ENCODE measurements around the gene CLCN6.

DNA sequence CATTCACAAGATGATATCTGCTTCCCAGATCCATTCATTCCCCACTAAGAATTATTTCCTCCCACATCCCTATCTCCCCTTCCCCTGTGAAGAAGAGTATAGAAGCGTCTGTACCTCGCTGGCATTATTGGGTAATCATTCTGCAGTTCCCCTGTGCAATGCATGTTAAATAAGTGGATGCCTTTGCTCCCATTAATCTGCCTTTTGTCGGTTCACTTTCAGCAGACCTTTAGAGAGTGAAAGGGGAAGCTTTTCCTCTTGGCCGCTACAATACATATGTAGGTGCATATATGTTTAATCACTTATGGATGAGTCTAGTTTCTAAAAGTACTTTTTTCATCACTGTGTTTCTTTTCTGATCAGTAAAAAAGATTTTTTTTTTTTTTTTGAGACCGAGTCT is 7.0 kb downstream of the CLCN6 start:
- TF ChIP-seq RBBP5 (conservative IDR thresholded peaks at IDR 0.05): no peak
- no peak for TF ChIP-seq FOXM1 (IDR thresholded peaks at IDR 0.05; ENCODE audit: low read depth, low read length)
- no peak for TF ChIP-seq JUND (IDR thresholded peaks at IDR 0.05; ENCODE audit: low read depth, low read length)
- TF ChIP-seq YBX1 (IDR thresholded peaks at IDR 0.05): no peak
- no peak for TF ChIP-seq YY1 (IDR thresholded peaks at IDR 0.05; ENCODE audit: low read depth, low read length)
- TF ChIP-seq POLR2AphosphoS5 (IDR thresholded peaks at IDR 0.05; ENCODE audit: low read length): no peak
- no peak for TF ChIP-seq NFIC (IDR thresholded peaks at IDR 0.05; ENCODE audit: low read depth, low read length)
- TF ChIP-seq SUPT20H (IDR thresholded peaks at IDR 0.05; ENCODE audit: borderline replicate concordance, control insufficient read depth, low read depth, low read length): no peak
- no peak for TF ChIP-seq ZNF24 (IDR thresholded peaks at IDR 0.05)
- TF ChIP-seq JUNB (IDR thresholded peaks at IDR 0.05): no peak
- TF ChIP-seq RCOR1 (conservative IDR thresholded peaks at IDR 0.05; ENCODE audit: low read depth, low read length): no peak
